HG03196 (cell line): ENCODE measurements around the gene BSPH1.
"Not testable (repeated sequence)": the region's sequence is repeated elsewhere in the genome, so short reads cannot be mapped to it uniquely, and the experiment has no call there.

Source experiments
- ATAC-seq: cut with Tn5 transposase; IDR thresholded peaks from one replicate; pipeline ENCODE4 v1.9.1; 2021; ENCODE audit not compliant: unreplicated experiment

Gene BSPH1

DNA sequence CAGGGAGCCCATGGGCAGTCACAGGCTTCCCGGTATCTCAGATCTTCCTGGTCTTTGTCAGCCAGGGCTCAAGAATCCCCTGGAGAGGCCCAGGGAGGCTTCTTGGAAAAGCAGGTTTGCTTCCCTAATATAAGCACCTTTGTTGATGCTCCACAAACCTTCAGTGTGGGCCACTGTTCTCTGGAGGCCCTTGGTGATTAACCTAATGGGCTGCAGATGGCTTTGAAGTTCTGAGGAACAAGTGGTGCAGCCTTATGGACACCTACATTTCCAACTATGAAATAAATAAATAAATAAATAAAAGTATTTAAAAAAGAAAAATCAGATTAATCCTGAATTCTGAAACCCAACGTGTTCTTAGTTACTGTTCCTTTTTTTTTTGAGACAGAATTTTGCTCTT is at the start of gene BSPH1:
Gene BSPH1, minus strand, starts transcription at position 101 of the 400 bp plus-strand sequence. Its CDS starts 89 bp downstream, at position 12.
- no peak for ATAC-seq

DNA sequence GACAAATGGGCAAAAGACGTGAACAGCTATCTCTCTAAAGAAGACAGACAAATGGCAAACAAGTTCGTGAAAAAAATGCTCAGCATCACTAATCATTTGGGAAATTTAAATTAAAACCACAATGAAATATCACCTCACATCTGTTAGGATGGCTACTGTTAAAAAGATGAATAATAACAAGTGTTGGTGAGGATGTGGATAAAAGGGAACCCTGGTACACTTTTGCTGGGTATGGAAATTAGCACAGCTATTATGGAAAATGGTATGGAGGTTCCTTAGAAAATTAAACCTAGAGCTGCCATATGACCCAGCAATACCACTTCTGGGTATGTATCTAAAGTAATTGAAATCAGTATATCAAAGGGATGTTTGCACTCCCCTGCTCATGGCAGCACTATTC is 44.8 kb upstream of the BSPH1 start:
- no peak for ATAC-seq

DNA sequence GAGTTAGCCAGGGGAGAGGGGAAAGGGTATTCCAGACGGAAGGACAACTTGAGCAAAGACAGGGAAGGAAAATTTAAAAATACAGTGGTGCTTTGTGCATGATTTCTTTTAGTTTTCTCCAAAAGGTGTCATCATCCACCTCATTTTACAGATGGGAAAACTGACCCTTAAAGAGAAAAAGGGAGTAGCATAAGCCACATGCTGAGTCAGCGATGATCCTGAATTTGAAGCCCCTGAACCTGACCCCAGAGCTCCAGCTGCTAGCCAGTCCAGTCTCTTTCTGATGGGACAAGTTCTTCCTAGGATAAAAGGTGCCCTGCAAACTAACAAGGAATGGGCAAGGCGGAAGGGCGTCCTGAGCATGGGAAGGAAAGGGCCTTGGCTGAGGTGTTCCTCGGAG is 41.6 kb upstream of the BSPH1 start:
- no peak for ATAC-seq

DNA sequence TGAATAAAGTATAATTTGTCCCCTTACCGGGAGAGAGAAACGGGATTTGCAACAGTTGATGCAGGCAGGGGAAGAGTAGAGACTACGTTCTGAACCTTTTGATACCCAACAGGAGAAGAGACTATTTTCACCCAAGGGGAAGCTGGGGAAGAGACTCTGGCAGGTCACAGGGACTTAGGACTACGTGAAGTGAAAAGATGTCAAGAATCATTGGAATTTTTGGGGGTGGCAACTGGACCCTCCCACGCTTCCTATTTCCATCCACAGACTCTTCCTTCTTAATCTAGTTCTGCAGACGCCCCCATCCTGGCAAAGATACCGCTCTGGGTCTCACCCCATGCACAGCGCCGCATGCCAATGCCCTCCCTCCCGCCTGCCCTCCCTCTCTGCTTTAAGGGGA is 38.1 kb upstream of the BSPH1 start:
- no peak for ATAC-seq

GRCh38 chr19:48029431-48029830 is 37.5 kb upstream of the BSPH1 start:
- ATAC-seq: no peak

DNA sequence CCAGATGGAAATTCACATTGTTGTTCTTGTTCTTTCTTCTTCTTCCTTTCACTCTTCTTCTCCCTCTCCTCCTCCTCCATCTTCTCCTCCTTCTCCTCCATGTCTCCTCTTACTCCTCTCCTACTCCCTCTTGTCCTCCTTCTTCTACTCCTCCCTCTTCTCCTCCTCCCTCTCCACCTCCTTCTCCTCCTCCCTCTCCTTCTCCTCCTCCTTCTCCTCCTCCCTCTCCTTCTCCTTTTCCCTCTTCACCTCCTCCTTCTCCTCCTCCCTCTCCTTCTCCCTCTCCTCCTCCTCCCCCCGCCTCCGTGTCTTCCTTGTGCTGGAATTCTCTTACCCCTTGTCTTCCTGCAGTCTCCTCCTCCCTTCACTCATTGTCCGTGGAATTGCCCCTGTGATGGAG is 33.5 kb upstream of the BSPH1 start:
- no peak for ATAC-seq

GRCh38 chr19:48023518-48023917 is 31.5 kb upstream of the BSPH1 start:
- ATAC-seq: no peak

DNA sequence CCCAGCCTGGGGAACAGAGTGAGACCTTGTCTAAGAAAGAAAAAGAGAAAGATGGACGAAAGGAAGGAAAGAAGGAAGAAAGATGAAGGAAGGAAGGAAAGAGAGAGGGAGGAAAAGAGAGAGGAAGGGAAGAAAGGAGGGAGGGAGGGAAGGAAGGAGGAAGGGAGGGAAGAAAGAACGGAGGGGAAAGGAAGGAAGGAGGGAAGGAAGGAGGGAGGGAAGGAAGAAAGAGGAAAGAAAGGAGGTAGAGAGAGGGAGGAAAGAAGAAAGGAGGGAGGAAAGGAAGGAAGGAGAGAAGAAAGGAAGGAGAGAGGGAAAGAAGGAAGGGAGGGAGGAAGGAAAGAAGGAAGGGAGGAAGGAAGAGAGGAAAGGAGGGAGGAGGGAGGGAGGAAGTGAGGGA is 31.0 kb upstream of the BSPH1 start:
- ATAC-seq: no peak

GRCh38 chr19:48020686-48021085 is 28.7 kb upstream of the BSPH1 start:
- no peak for ATAC-seq

DNA sequence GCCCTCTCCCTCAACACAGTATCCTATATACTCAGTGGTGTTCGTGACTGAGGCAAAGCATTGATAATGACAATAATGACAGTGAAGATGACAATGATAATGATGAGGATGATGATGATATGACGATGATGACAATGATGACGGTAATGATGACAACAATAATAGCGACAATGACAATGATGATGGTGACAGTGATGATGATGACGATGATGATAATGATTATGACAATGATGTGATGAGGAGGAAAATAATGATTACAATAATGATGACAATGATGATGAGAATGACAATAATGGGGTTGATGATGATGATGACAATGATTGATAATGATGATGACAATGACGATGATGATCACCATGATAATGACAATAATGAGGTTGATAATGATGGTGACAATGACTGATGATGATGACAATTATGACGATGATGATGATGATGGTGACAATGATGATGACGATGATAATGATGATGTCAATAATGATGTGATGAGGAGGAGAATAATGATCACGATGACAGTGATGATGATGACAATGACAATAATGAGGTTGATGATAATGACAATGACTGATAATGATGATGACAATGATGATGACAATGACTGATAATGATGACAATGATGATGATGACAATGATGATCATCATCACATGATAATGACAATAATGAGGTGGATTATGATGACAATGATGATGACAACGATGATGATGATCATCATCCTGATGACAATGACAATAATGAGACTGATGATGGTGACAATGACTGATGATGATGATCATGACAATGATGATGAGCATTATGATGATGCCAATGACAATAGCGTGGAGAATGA is 19.2 kb upstream of the BSPH1 start:
- ATAC-seq: no peak

DNA sequence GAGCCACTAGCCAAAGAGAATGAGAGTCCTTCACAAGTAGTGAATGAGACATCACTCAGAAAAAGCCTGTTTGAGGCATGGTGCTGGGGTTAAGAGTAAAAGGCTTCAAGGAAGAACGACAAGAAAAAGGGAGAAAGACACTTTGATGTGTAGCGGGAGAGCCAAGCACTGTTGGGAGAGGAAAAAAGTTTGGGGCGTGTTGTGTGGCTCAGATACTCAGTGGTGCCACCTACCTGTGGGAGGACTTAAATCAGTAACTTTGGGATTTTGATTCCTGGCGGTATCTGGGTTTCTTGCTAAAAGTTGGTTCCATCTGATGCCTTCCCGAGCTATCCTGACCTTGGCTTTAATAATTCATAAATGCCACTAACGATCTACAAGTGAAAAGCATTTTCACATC is 14.8 kb upstream of the BSPH1 start:
- ATAC-seq: no peak

DNA sequence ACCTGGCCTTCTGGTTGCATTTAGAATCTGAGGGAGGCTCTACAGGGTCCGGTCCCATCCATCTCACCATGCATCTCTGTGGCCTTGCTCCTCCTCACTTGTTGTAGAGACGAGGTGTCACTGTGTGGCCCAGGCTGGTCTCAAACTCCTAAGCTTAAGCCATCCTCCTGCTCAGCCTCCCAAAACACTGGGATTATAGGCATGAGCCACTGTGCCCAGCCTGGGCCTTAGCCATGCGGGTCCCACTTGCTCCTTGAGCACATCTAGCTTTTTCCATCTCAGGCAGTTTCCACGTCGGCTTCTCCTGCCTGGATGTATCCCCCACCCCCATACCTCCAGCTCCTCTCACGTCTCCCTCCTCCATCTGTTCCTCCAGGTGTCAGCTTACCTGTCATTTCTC is 12.3 kb upstream of the BSPH1 start:
- ATAC-seq: no peak

DNA sequence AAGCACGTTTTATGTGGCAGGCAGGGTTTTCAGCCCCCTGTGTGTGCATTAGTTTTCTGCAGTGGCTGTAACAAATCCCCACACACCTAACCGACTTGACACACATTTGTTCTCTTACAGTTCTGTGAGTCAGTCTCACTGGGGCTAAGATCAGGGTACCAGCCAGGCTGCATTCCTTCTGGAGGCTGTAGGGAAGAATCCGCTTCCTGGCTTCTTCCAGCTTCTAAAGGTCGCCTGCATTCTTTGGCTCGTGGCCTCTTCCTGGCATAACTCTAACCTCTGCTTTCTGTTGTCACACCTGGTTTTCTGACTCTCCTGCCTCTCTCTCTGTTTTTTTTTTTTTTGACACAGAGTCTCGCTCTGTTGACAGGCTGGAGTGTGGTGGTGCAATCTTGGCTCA is 8.9 kb upstream of the BSPH1 start:
- no peak for ATAC-seq

DNA sequence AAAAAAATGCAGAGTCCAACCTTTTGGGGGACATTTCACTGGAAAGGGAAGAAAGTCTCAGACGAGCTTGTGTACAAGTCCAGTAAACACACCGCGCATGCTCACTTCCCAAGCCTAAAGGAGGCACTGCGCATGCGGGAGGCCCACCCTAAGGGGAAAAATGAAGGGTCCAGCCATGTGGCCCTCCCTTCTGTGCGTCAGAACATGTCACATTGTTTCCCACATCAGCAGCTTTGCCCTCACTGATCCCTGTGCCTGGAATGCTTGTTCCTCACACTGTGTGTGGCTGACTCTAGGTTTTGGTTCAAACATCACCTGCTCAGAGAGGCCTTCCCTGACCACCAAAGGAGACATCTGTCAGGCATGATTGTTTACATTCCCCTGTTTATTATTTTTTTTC is 6.8 kb upstream of the BSPH1 start:
- no peak for ATAC-seq

DNA sequence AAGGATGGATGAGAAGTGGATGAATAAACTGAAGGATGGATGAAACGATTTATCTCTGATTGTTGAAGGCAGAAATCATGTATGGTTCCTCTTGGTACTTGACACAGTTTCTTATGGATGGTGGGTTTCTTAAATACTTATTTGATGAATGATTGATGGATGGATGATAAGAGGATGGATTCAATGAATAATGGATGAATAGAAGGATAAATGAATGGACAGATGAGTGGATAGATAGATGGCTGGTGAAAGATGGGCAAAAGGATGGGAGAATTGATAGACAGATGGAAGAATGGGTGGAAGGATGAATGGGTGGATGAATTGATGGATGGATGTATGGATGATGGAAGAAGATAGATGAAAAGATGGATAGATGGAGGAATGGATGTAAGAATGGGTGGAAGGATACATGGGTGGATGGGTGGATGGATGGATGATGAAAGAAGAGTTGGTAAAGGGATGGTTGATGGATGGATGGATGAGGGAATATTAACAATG is 4.3 kb upstream of the BSPH1 start:
- no peak for ATAC-seq

DNA sequence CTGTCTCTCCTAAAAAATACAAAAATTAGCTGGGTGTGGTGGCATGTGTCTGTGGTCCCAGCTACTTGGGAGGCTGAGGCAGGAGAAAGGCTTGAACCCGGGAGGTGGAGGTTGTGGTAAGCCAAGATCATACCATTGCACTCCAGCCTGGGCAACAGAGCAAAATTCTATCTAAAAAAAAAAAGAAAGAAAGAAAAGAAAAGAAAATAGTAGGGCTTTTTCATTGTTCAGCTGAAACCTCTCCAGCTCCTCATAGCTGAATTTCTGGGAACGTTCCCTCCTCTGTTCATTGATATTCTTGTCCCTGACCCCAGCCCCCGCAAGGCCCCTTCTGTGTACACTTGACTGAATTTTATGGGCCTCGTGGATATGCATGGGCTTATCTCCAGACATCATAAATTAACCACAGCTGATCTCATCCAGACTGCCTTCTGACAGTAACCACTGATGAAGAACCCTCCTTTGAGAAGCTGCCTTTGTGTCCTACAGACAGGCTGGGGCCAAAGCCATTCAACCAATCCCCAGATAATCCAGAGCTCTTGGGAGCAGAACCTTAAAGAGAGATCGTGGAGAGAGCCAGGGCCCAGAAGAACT is 2.3 kb upstream of the BSPH1 start, which contains the start of gene ELSPBP1:
Gene ELSPBP1, plus strand, starts transcription at position 424 of the 594 bp plus-strand sequence. CDS start 14,036 bp downstream, outside the sequence.
- ATAC-seq: no peak

GRCh38 chr19:47991191-47991808 is 670 bp downstream of the BSPH1 start:
- no peak for ATAC-seq

- no peak for ATAC-seq
Measured at GRCh38 chr19:47973529-47973928, 18.4 kb downstream of the BSPH1 start.

GRCh38 chr19:47955936-47956335 is 36.0 kb downstream of the BSPH1 start:
- ATAC-seq: not testable (repeated sequence)

DNA sequence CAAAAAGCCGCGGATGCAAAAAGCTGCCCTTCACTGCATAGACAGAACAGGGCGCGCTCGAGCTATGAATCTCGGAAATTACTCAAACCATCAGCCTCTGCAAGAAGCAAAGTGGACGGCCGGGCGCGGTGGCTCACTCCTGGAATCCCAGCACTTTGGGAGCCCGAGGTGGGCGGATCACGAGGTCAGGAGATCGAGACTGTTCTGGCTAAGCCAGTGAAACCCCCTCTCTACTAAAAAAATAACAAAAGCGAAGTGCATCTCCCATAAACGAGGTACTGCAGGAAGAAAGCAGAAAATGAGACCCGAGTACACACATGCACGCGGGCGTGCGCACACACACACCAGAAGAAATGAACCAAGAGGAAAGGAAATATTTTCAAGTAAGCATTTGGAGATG is 39.8 kb downstream of the BSPH1 start:
- not testable (repeated sequence) for ATAC-seq

DNA sequence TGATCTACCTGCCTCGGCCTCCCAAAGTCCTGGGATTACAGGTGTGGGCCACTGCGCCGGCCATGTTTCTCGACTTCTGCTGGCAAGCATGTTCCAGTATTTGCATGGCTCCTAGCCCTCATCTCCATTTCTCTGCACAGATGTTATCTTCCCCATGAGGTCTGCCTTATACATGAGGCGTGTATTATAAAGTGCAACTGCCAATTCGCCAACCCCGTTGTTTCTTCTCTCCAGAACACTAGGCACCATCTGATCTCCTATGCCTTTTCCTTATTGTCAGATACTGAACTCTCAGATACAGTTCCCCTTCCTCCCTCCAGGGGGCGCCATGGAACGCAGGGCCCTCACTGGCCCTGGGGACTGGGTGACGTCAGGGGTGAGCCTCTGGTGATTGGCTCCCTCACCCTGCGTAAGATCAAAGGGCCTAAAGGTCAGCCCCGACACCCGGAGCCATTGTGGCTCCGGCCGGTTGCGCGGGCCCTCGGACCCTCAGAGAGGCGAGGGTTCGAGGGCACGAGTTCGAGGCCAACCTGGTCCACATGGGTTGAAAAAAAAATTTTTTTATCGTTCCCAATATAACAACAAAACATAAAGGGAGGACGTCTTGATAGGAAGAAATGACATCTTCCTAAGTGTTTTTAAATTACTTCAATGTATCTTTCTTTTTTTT is 42.0 kb downstream of the BSPH1 start:
- ATAC-seq: not testable (repeated sequence)
